Raji (cell line): ENCODE results near the gene DENND1C.

ENCODE experiments used
- POLR2A ChIP-seq: IDR thresholded peaks from 2 replicates; pipeline ENCODE4 v1.6.1; 2011; ENCODE audit warnings: low read depth, low read length, control low read depth; ENCODE audit not compliant: insufficient read depth

Gene DENND1C

DNA sequence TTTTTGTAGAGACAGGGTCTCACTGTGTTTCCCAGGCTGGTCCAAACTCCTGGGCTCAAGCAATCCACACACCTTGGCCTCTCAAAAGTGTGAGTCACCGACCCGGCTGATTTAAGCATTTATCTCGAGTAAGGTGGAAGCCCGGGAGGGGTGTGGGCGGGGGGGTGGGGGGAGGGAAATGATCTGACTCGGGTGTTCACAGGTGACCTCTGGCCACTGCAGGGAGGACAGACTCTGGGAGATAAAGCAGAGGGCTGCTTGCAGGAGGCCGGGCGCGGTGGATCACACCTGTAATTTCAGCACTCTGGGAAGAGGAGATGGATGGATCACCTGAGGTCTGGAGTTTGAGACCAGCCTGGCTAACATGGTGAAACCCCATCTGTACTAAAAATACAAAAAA lies 7.9 kb downstream of the DENND1C start:
- TF ChIP-seq POLR2A = no peak

DNA sequence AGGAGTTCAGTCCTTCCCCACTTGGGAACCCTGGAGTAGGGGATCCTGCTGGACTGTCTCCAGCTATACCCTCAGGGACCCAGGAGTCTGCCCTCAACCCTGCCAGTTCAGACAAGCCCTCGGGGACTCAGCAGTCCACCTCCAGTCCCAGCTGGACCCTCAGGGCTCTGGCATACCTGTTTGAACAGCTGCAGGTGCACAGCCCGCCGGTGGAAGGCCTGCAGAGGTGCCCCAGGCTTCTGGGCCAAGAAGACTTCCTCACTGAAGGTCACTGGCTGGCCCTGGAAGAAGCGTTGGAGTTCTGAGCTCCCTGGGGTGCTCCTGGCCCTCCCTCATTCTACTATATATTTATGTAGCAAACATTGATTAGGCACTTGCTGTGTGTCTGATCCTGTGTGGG lies 8.9 kb downstream of the DENND1C start:
- TF ChIP-seq POLR2A = no peak

DNA sequence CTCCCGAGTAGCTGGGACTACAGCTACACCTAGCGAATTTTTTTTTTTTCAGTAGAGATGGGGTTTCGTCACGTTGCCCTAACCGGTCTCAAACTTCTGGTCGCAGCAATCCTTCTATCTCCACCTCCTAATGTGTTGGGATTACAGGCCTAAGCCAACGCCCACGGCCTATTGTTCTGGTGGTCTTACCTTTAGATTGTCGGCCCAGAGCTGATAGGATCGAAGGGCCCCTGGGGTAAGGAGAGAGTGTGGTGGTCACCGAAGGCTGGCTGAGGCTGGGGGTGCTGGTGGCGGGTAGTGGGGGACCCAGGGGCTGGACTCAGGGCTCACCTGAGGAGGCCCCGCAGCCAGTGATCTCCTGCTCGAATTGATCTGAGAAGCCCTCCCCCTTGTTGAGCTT lies 10.5 kb downstream of the DENND1C start:
- TF ChIP-seq POLR2A = no peak

DNA sequence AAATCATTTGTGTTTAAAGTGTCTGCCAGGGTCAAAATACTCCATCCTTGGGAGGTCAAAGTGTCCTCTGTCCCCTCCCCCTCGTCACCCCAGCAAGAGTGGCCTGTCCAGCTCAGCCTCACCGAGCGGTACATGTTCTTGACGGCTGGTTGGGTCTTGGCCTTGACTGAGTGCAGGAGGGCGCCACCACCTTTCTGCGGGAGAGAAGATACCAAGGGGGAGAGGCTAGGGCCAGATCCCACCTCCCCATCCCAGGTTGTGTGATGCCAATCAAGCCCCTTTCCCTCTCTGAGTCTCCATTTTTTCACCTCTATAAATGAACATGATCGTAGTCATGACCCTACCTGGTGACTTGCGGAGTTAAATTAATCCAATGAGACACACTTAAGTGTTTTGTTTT lies 11.4 kb downstream of the DENND1C start:
- TF ChIP-seq POLR2A = no peak

DNA sequence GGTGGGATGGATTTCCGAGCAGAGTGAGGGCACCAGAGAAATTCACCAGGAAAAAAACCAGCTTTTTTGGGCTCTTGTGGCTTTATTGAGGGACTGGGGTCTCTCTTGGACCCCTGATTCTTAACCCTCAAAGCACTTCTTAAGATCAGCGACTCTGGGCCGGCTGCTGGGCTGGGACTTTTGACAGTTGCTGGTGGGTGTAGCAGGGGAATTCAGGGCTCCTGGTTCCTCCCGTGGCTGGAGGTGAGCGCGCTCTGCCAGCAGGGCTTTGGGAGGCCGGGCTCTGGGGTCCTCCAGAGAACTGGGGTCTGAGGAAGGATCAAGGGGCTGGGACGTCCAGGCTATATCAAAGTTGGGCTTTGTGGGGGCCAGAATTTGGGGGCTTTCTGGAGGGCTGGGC lies 14.2 kb downstream of the DENND1C start:
- TF ChIP-seq POLR2A = no peak

DNA sequence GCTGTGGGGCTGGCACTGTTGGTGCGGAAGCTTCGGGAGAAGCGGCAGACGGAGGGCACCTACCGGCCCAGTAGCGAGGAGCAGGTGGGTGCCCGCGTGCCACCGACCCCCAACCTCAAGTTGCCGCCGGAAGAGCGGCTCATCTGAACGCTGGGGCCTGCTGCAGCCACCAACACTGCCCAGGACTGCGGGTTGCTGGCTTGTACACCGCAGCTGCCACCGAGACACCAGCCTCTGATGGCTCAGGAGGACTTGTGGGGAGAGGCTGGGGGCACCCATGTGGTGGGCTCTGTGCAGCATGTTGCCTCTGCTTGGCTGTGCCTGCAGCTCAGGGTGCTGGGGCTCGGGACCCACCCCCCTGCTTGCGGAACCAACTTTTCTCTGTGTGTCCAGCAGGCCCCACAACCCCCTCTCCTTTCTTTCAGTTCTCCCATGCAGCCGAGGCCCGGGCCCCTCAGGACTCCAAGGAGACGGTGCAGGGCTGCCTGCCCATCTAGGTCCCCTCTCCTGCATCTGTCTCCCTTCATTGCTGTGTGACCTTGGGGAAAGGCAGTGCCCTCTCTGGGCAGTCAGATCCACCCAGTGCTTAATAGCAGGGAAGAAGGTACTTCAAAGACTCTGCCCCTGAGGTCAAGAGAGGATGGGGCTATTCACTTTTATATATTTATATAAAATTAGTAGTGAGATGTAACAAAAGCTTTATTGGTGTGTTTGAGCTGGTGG lies 14.9 kb downstream of the DENND1C start:
- TF ChIP-seq POLR2A = peak; percentile 31; the same call in 1 of the 2 replicates

DNA sequence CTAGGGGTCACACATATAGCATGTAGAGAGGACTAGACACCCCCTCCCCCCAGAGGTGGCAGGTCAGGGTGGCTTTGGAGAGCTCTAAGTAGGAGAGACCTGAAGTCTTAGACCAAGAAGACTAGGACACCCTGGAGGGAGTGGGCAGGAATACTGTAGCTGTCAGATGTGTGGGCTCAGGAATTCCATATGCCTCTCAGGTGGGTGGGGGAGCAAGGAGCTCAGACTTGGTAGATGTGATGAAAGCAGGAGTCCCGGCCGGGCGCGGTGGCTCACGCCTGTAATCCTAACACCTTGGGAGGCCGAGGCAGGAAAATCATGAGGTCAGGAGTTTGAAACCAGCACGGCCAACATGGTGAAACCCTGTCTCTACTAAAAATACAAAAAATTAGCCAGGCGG lies 15.9 kb downstream of the DENND1C start:
- TF ChIP-seq POLR2A = no peak

DNA sequence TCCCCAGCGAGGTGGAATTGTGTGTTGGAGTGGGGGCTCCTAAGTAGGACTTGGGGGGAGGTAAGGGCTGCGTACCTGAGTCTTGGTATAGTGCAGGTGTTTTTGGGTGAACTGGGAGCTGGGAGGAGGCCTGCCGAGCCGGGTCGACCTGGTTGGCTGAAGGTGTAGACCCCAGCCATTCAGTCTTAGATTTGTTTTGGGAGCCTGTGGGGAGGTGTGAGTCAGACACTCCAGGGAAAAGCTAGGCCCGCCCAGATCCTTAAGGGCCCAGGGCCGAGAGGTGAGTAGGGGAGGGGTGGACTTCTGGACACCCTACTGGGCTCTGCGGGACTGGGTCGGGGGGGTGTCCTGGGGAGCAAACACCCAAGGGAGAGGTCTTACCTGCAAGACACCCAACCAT lies 16.6 kb downstream of the DENND1C start:
- no peak for TF ChIP-seq POLR2A

DNA sequence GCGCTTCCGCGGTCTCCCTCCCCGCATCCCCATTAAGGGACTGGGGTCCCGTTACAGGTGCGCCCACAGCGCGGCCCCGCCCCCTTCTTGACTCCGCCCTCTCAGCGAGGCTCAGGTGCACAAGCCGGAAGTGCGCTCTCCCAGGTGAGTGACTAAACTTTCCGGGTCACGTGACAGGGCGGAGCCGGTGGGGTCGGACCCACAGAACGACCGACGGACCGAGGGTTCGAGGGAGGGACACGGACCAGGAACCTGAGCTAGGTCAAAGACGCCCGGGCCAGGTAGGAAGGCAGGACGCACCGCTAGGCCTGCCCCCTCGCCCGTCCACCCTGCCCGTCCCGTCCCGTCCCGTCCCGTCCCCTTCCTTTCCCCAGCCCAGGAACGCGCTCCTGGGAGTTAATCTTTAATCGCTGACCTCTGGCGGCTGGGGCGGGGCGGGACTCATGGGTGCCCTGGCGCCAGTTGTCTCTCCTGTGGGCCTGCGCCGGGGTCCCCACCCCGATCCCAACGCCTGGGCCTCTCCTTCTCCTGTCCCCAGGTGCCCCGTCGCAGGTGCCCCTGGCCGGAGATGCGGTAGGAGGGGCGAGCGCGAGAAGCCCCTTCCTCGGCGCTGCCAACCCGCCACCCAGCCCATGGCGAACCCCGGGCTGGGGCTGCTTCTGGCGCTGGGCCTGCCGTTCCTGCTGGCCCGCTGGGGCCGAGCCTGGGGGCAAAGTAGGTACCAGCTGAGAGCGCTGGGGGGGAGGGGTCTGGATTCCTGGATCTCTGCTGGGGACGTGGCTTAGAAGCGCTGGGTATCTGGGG lies 17.3 kb downstream of the DENND1C start, which contains the start of gene CRB3:
Gene CRB3 (plus strand): TSS at position 202 of the 804 bp plus-strand sequence. CDS start 431 bp downstream, at position 633.
- no peak for TF ChIP-seq POLR2A

DNA sequence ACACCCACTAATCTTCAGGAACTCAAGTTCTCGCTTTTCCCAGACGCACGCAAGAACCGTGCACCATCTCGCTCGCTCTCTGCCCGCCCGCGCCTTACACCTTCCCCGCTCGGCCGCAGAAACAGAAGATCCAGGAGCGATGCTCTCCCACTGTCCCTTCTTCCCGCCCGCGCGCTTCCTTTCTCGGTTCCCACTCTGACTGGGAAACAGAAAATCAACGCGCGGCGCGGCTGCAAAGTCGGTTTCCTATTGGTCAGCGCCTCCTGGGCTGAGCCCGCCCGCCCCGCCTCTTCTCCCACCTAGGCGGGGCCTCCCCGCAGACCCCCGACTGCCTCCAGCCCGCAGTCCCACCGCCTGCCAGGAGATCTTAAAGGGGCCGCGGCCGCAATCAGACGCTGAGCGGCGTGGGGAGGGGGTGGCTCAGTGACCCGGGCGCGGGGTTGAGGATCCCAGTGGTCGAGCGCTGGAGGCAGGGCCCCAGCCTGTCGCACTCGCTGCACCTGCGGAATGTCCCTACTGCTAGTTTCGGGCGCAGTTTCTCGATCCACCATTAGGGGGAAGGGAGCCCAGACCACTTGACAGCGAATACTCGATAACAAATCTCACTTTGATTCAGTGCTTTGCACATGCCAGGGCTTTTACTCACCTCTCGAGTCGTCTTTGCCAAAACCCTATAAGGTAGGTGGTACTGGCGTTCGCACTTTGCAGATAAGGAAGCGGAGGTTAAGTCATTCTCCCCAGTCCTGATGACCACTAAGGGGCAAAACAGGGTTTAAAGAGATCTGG lies 21.3 kb downstream of the DENND1C start:
- peak; percentile 50 for TF ChIP-seq POLR2A

DNA sequence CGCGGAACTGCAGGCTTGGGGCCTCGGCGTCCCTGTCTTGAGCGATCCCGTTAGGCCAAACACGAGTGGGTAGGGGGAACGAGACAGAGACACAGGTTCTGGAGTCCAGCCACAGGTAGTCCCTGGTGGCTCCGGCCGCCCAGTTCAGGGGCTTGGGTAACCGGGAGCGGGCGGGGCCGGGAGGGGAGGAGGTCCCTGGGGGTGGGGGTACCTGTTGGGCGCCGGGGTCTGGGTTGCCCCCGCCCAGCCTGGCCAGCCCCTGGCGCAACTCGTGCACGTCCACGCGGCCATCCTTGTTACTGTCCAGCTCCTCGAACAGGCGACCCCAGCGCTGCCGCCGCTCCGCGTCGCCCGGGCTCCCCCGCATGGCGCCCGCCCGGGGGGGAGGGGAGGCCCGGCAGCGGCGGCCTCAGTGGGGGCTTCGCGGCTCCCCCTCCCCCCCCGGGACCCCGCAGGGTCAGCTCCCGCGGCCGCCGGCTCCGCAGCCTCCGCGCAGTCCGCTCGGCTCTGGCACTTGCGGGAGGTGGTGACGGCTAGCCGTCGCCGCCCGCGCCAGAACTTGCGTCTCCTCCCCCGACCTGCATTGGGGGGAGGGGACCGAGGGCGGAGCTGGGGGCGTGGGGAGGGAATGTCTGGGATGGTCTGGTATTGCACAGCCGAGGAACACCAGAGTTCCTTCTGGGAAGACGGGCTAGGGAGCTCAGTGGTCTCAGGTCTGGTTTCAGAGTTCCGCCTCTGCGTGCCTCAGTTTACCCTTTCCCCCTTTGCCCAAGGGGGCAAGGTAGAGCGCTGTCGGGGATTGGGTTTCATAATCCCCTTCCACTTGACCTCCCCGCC lies 22.1 kb downstream of the DENND1C start, which contains the start of gene SLC25A23:
Gene SLC25A23 (minus strand): TSS at position 531 of the 837 bp plus-strand sequence. CDS start 164 bp downstream, at position 367.
- peak; percentile 43 for TF ChIP-seq POLR2A

DNA sequence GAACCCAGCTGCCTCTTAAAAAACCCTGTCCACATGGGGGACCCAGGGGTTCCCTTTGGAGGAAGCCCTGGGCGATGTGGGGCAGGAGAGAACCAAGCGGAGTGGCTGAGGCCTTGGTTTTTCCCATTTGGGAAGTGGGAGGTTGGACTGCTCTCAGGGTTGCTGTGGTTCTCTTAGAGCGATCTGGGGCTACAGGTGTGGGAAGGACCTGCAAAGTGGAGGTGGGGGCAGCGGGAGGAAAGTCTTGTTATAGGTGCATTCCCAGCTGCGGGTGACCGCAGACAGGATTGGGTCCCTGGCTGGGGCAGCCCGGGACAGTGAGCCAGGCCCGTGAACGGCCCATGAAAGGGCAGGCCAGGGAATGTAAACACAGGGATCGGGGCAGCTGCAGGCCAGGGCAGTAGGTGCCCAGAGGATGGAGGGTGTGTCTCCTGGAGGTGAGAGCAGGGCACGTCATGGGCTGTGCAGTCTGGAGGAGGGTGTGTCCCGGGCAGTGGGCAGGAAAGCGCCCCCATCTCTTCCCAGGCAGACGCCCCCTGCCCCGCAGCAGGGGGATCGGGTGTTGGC lies 22.8 kb downstream of the DENND1C start:
- no peak for TF ChIP-seq POLR2A

DNA sequence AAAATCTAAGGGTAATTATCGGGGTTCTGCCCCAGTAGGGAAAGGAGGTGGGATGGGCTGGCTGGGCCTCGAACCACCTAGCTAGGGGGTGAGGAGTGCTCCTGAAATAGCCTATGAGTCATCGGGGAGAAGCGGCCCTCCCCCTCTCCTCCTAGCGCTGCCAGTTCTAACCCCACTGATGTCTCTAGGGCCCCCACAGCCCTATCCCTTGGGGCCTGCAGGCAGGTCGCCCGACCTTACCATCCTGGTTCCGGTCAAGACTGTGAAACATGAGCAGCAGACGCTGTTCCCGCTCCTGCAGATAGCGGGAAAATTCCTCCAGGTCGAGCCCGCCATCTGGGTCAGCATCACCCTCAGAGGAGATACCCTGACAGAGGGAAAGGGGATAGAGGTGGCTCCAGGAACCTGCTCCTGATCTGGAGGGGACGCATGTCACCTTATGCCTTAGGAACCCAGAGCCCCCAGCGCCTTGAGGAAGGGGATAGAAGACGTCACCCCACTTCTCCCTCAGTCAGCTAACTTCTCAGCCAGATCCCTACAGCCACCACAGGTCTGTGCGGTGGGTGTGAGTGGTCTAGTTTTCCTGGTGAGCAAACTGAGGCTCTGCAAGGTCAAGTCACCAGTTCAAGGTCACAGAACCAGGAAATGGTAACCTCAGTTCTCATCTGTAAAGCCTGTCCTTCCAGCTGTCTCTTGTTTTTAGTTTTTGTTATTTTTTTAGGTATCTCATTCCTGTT lies 23.5 kb downstream of the DENND1C start:
- no peak for TF ChIP-seq POLR2A

DNA sequence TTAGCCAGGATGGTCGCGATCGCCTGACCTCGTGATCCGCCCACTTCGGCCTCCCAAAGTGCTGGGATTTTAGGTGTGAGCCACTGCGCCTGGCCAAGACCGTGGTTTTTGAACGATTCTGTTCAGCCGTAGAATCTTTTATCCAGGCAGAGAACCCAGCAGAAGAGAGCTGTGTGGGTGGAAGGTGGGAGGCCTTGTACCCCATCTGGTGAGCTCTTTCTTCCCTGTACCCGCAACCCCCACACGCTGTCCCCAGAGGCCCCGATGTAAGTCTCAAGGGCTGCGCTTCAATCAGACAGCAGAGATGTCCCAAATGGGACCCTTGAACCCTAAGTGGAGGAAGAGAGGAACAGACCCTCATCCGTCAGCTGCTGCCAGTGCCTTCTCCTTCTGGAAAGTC lies 25.7 kb downstream of the DENND1C start:
- TF ChIP-seq POLR2A = no peak

DNA sequence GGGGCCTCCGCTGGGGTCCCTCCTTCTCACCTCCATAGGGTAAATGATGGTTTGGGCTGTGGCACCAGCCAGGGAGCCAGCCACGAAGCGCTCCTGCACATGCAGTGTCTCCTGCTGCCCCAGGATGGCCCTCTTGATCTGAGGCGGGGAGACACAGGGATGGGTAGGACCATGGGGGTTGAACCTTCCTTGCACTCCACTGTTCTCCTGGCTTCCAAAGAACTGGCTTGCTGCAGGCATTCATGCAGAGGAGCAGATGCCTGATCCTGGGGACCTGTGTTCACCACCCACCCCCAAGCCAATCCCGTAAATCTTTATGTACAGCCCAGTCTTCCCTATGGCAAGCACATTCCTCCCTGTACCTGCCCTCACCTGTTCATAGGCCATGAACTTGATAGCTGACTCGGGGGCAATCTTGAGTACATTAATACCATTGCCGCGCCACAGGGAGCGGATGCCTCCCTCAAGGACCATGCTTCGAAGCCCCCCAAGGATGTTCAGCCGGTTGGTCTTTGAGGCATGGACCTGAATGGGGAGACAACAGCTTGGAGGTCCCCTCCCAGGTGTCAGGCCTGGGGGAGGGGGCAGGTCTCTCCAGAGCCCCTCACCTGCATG lies 27.5 kb downstream of the DENND1C start:
- no peak for TF ChIP-seq POLR2A
